ENCODE results near the gene FAM118A. TPM values are rescaled to one million over a fixed set of nuclear protein-coding genes. Genes with fewer than 3 reads are reported as not detected.
A peak's percentile ranks its signal among the peaks of the same experiment; 100 is the strongest.
"Not testable (repeated sequence)": the region's sequence is repeated elsewhere in the genome, so short reads cannot be mapped to it uniquely, and the experiment has no call there.

The FAM118A gene
- total and polyA plus RNA-seq, 5 donors from 2014 or later: 34.5 to 456 (median 61.5) TPM

DNA sequence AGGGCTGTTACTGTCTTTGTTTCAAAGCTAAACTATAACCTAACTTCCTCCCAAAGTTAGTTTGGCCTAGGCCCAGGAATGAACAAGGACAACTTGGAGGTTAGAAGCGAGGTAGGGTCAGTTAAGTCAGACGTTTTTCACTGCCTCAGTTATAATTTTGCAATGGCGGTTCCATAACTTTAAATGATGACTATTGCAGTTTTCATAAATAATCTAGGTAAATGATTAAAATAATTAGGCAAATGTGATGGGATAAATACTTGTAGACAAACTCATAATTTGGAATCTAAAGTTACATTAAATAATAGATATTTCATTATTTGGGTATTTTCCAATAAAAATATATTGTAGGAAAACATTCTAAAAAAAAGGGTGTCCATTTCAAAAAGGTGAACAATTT is 63.9 kb downstream of the FAM118A start:
- not testable (repeated sequence) for H3K27ac Mint-ChIP-seq; H3K4me3 ChIP-seq (ENCODE audit: low read depth, low read length); H3K4me1 ChIP-seq (ENCODE audit: control insufficient read depth, insufficient read depth, low read length, poor library complexity, severe bottlenecking); H3K4me1 Mint-ChIP-seq; H3K9me3 Mint-ChIP-seq; H3K9me3 ChIP-seq (ENCODE audit: control insufficient read depth in 2 of 2, low read length in 2 of 2); H3K27ac ChIP-seq (ENCODE audit: insufficient read depth, low read length, poor library complexity, severe bottlenecking); H3K36me3 ChIP-seq (ENCODE audit: control insufficient read depth, insufficient read depth, low read length); H3K36me3 Mint-ChIP-seq; DNase-seq; H3K4me3 Mint-ChIP-seq; ATAC-seq (ENCODE audit: low read depth in 2 of 2); H3K27me3 ChIP-seq (ENCODE audit: control insufficient read depth, insufficient read depth, low read length)
- peaks cover 25% of the 10 kb centered on the region for H3K27me3 Mint-ChIP-seq

DNA sequence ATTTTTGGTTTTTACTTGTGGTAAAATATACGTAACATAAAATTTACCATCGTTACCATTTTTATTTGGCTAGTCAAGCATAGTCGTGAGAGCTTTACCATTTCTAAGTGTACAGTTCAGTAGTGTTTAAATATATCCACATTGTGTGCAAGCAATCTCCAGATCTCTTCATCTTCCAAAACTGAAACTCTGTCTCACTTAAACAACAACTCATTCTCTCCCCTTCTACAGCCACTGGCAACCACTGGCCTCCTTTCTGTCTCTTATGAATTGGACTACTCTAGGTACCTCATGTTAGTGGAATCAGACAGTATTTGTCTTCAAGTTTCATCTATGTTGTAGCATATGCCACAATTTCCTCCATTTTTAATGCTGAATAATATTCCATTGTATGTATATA is 66.3 kb downstream of the FAM118A start:
- peaks cover 0 to 3% (median 0%) of the 10 kb centered on the region in 7 donors for H3K9me3 Mint-ChIP-seq
- H3K27me3 ChIP-seq (ENCODE audit: control insufficient read depth, insufficient read depth, low read length): no peaks in the 10 kb centered on the region
- no peak overlapping the region for H3K27ac ChIP-seq (ENCODE audit: insufficient read depth, low read length, poor library complexity, severe bottlenecking)
- H3K4me1 ChIP-seq (ENCODE audit: control insufficient read depth, insufficient read depth, low read length, poor library complexity, severe bottlenecking): no peaks in the 10 kb centered on the region
- H3K4me1 Mint-ChIP-seq: peaks cover 0 to 2% (median 0%) of the 10 kb centered on the region in 4 donors
- H3K9me3 ChIP-seq (ENCODE audit: control insufficient read depth in 2 of 2, low read length in 2 of 2): no peaks in the 10 kb centered on the region
- H3K4me3 Mint-ChIP-seq: no peak overlapping the region
- H3K36me3 ChIP-seq (ENCODE audit: control insufficient read depth, insufficient read depth, low read length): no peaks in the 10 kb centered on the region
- H3K27ac Mint-ChIP-seq: no peak overlapping the region
- no peak overlapping the region for H3K4me3 ChIP-seq (ENCODE audit: low read depth, low read length)
- H3K27me3 Mint-ChIP-seq: peaks cover 34% of the 10 kb centered on the region
- ATAC-seq (ENCODE audit: low read depth in 2 of 2) (no peak), DNase-seq (no peak)
- no peaks in the 10 kb centered on the region for H3K36me3 Mint-ChIP-seq

DNA sequence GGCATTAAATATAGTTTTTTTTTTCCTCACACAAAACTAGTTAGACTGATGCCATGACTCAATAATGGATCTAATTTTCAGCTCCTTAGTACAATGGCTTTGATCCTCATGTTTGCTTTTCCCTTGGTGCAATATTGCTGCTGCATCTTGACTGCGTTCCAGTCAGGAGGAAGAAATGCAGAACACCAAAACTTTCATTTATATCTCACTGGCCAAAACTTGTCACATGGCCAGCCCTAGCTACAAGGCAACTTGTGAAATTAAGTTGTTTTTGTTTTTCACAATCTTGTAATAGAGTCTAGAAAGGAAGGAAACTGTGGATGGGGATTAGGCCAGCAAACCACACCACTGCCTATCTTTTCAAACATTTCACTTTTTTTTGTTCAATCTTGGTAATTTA is 67.0 kb downstream of the FAM118A start:
- no peak overlapping the region for H3K4me3 ChIP-seq (ENCODE audit: low read depth, low read length)
- H3K27me3 ChIP-seq (ENCODE audit: control insufficient read depth, insufficient read depth, low read length): no peaks in the 10 kb centered on the region
- DNase-seq (no peak), ATAC-seq (ENCODE audit: low read depth in 2 of 2) (no peak)
- no peaks in the 10 kb centered on the region for H3K36me3 ChIP-seq (ENCODE audit: control insufficient read depth, insufficient read depth, low read length)
- H3K27ac Mint-ChIP-seq: no peak overlapping the region
- no peaks in the 10 kb centered on the region for H3K9me3 ChIP-seq (ENCODE audit: control insufficient read depth in 2 of 2, low read length in 2 of 2)
- H3K27ac ChIP-seq (ENCODE audit: insufficient read depth, low read length, poor library complexity, severe bottlenecking): no peak overlapping the region
- H3K27me3 Mint-ChIP-seq: peaks cover 37% of the 10 kb centered on the region
- peaks cover 0 to 2% (median 0%) of the 10 kb centered on the region in 7 donors for H3K9me3 Mint-ChIP-seq
- H3K4me1 Mint-ChIP-seq: peaks cover 0 to 2% (median 0%) of the 10 kb centered on the region in 4 donors
- H3K4me3 Mint-ChIP-seq: no peak overlapping the region
- no peaks in the 10 kb centered on the region for H3K36me3 Mint-ChIP-seq
- H3K4me1 ChIP-seq (ENCODE audit: control insufficient read depth, insufficient read depth, low read length, poor library complexity, severe bottlenecking): no peaks in the 10 kb centered on the region

DNA sequence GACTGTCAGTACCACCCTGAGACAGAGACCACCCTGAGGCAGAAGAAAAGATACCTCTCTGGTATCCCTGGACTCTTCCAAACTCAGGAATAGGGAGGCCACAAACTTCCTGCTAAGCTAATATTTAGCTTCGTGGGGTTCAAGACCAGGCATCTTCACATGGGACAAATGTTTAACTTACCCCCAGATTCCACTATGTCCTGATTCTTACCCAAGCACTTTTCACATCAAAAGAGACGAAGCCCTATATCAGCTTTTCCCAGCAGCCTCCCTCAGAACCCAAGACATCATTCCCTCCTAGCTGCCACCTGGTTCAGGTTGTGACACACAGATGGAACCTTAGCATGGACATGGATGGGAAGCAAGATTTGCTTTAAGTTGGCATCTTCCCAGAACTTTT is 71.6 kb downstream of the FAM118A start:
- H3K27me3 Mint-ChIP-seq: peaks cover 37% of the 10 kb centered on the region
- ATAC-seq (ENCODE audit: low read depth in 2 of 2): no peak
- no peaks in the 10 kb centered on the region for H3K4me1 ChIP-seq (ENCODE audit: control insufficient read depth, insufficient read depth, low read length, poor library complexity, severe bottlenecking)
- no peak overlapping the region for H3K4me3 Mint-ChIP-seq
- no peaks in the 10 kb centered on the region for H3K36me3 ChIP-seq (ENCODE audit: control insufficient read depth, insufficient read depth, low read length)
- H3K4me1 Mint-ChIP-seq: no peaks in the 10 kb centered on the region
- H3K9me3 Mint-ChIP-seq: no peaks in the 10 kb centered on the region
- H3K27ac ChIP-seq (ENCODE audit: insufficient read depth, low read length, poor library complexity, severe bottlenecking): no peak overlapping the region
- DNase-seq: no peak
- no peaks in the 10 kb centered on the region for H3K9me3 ChIP-seq (ENCODE audit: control insufficient read depth in 2 of 2, low read length in 2 of 2)
- H3K27ac Mint-ChIP-seq: peak overlapping the region in 1 of 3 donors; percentile 49
- no peaks in the 10 kb centered on the region for H3K27me3 ChIP-seq (ENCODE audit: control insufficient read depth, insufficient read depth, low read length)
- no peak overlapping the region for H3K4me3 ChIP-seq (ENCODE audit: low read depth, low read length)
- no peaks in the 10 kb centered on the region for H3K36me3 Mint-ChIP-seq

DNA sequence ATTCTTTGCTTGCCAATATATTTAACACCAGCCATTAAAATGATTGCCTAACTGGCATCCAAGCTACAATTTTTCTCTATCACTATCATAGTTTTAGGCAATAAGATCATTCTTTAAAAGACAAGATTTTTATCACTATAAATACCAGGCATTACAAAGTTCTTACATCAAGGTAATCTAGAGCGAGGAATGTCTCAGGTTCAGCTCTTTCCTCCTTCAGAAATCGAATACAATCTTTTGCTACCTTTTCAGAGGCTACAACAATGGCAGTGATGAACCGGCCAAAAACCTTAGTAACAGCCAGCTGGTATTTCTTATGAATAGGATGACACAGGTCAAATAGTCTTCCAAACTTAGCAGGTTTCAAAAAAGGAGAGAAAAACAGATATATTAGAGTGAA is 79.8 kb downstream of the FAM118A start:
- Histone ChIP-seq H3K36me3 (ENCODE audit: control insufficient read depth, insufficient read depth, low read length) (no peaks in the 10 kb centered on the region), H3K27ac (ENCODE audit: insufficient read depth, low read length, poor library complexity, severe bottlenecking) (no peak overlapping the region), H3K4me1 (ENCODE audit: control insufficient read depth, insufficient read depth, low read length, poor library complexity, severe bottlenecking) (no peaks in the 10 kb centered on the region), H3K9me3 (ENCODE audit: control insufficient read depth in 2 of 2, low read length in 2 of 2) (no peaks in the 10 kb centered on the region), H3K27me3 (ENCODE audit: control insufficient read depth, insufficient read depth, low read length) (peaks cover 5% of the 10 kb centered on the region), H3K4me3 (ENCODE audit: low read depth, low read length) (no peak overlapping the region)
- Mint-ChIP-seq H3K9me3 (peaks cover 0 to 1% (median 0%) of the 10 kb centered on the region in 7 donors), H3K27ac (no peak overlapping the region), H3K36me3 (no peaks in the 10 kb centered on the region), H3K4me3 (no peak overlapping the region), H3K4me1 (no peaks in the 10 kb centered on the region), H3K27me3 (peaks cover 28% of the 10 kb centered on the region)
- ATAC-seq (ENCODE audit: low read depth in 2 of 2) (no peak), DNase-seq (no peak)

Other genes with a start within 250 kb of the FAM118A start
- 98.8 TPM for gene NUP50, start 146.0 kb upstream of the FAM118A start, total RNA-seq
- gene NUP50, start 146.0 kb upstream of the FAM118A start, polyA plus RNA-seq: 10 to 100 TPM; 52.0 to 70.1 (median 65.2) TPM
- 21.3 TPM for gene KIAA0930, start 69.0 kb upstream of the FAM118A start, total RNA-seq
- 1 to 10 TPM in 2 of 4 donors, under 1 TPM in 2; 0.70 to 2.4 (median 1.4) TPM for gene KIAA0930, start 69.0 kb upstream of the FAM118A start, polyA plus RNA-seq
- gene UPK3A, start 25.0 kb upstream of the FAM118A start, total RNA-seq: not detected
- not detected for gene UPK3A, start 25.0 kb upstream of the FAM118A start, polyA plus RNA-seq
- not detected for gene SMC1B, start 103.7 kb downstream of the FAM118A start, total RNA-seq
- not detected for gene SMC1B, start 103.7 kb downstream of the FAM118A start, polyA plus RNA-seq
- gene RIBC2, start 103.8 kb downstream of the FAM118A start, total RNA-seq: 0.67 TPM
- gene RIBC2, start 103.8 kb downstream of the FAM118A start, polyA plus RNA-seq: under 1 TPM in 1 of 4 donors, not detected in 3; 0.15 TPM
- gene FBLN1, start 192.9 kb downstream of the FAM118A start, total RNA-seq: 0.49 TPM
- gene FBLN1, start 192.9 kb downstream of the FAM118A start, polyA plus RNA-seq: not detected

Data from CD4-positive, CD25-positive, alpha-beta regulatory T cell (primary cell).